HuH-7 (cell line): Measurements from ENCODE around the gene MYT1.

Experiments
- DNase-seq: peaks from one replicate; pipeline ENCODE4 v3.0.0; 2011; ENCODE audit warnings: low spot score

Gene MYT1

GRCh38 chr20:64193058-64193457, 28.8 kb downstream of the MYT1 start:
- no peak for DNase-seq

- DNase-seq = no peak
These were observed 30.0 kb downstream of the MYT1 start for GRCh38 chr20:64194269-64194668.

GRCh38 chr20:64196309-64196708, 32.1 kb downstream of the MYT1 start:
- no peak for DNase-seq

GRCh38 chr20:64196847-64197306, 32.6 kb downstream of the MYT1 start:
- no peak for DNase-seq

GRCh38 chr20:64198347-64198746, 34.1 kb downstream of the MYT1 start:
- no peak for DNase-seq

GRCh38 chr20:64199395-64199794, 35.1 kb downstream of the MYT1 start:
- no peak for DNase-seq

- no peak for DNase-seq
These were observed 36.5 kb downstream of the MYT1 start for GRCh38 chr20:64200740-64201139.

- no peak for DNase-seq
These were observed 37.4 kb downstream of the MYT1 start for GRCh38 chr20:64201653-64202052.

GRCh38 chr20:64203037-64203777, 39.0 kb downstream of the MYT1 start:
- no peak for DNase-seq

GRCh38 chr20:64205611-64206026, 41.4 kb downstream of the MYT1 start:
- no peak for DNase-seq

- no peak for DNase-seq
These were observed 42.4 kb downstream of the MYT1 start for GRCh38 chr20:64206614-64207013.

- no peak for DNase-seq
These were observed 43.7 kb downstream of the MYT1 start for GRCh38 chr20:64207641-64208590.

- no peak for DNase-seq
These were observed 44.9 kb downstream of the MYT1 start for GRCh38 chr20:64209148-64209547.

- DNase-seq = no peak
These were observed 46.6 kb downstream of the MYT1 start for GRCh38 chr20:64210656-64211369.

GRCh38 chr20:64211874-64212658, 47.8 kb downstream of the MYT1 start:
- DNase-seq = no peak

- no peak for DNase-seq
These were observed 48.5 kb downstream of the MYT1 start for GRCh38 chr20:64212755-64213154.

- no peak for DNase-seq
These were observed 49.9 kb downstream of the MYT1 start for GRCh38 chr20:64214113-64214512.

GRCh38 chr20:64214952-64215351, 50.7 kb downstream of the MYT1 start:
- no peak for DNase-seq

GRCh38 chr20:64216036-64216435, 51.8 kb downstream of the MYT1 start:
- DNase-seq = no peak

- DNase-seq = no peak
These were observed 52.7 kb downstream of the MYT1 start for GRCh38 chr20:64216910-64217309.

GRCh38 chr20:64217539-64218221, 53.4 kb downstream of the MYT1 start:
- DNase-seq = no peak
